ENCODE data around the gene RAB40C.

DNA sequence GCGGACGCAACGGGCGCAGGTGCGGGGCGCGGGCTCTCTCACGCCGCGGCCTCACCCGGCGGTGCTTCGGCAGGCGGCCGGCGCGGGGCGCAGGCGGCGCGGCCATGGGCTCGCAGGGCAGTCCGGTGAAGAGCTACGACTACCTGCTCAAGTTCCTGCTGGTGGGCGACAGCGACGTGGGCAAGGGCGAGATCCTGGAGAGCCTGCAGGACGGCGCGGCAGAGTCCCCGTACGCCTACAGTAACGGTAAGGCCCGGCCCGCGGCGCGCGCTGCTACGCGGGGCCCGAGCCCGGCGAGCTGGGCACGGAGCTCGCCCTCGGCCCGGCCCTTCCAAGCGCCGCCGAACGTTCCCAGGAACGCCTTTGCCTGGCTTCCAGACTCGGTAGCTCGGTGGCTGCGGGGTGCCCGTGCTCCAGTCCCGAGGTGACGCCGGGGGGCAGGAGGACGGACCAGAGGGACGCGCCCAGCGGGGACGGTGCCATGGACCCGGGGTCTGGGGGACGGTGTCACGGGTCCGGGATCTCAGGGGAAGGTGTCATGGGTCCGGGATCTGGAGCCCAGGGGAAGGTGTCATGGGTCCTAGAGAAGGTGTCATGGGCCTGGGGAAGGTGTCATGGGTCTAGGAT lies 435 bp downstream of the RAB40C start:
- TF ChIP-seq POLR2A (IDR thresholded peaks at IDR 0.05; ENCODE audit: low read depth, low read length) (no peak), POLR2AphosphoS5 (IDR thresholded peaks at IDR 0.05; ENCODE audit: low read depth, low read length) (no peak), TAF1 (IDR thresholded peaks at IDR 0.05; ENCODE audit: borderline replicate concordance, low read depth, low read length) (no peak)
